CD4-positive, alpha-beta T cell treated with Interferon alpha-2 for 1 hour (primary cell): Measurements from ENCODE around the gene CCDC30.
"Not testable (repeated sequence)": the region's sequence is repeated elsewhere in the genome, so short reads cannot be mapped to it uniquely, and the experiment has no call there.

Experiments
- DNase-seq, 2 donors: peaks; one replicate each; pipeline ENCODE4 v3.0.0-alpha.2; 2020 to 2022

The CCDC30 gene

DNA sequence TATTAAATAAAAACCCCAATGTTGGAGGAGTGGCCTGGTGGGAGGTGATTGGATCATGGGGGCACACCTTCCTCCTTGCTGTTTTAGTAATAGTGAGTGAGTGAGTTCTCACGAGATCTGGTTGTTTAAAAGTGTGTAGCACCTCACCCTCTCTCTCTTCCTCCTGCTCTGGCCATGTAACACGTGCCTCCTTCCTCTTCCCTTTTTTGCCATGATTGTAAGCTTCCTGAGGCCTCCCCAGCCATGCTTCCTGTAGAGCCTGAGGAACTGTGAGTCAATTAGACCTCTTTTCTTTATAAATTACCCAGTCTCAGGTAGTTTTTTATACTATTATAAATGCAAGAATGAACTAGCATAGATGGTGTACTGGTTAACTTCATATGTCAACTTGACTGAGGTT, 68.0 kb downstream of the CCDC30 start:
- no peak for DNase-seq

DNA sequence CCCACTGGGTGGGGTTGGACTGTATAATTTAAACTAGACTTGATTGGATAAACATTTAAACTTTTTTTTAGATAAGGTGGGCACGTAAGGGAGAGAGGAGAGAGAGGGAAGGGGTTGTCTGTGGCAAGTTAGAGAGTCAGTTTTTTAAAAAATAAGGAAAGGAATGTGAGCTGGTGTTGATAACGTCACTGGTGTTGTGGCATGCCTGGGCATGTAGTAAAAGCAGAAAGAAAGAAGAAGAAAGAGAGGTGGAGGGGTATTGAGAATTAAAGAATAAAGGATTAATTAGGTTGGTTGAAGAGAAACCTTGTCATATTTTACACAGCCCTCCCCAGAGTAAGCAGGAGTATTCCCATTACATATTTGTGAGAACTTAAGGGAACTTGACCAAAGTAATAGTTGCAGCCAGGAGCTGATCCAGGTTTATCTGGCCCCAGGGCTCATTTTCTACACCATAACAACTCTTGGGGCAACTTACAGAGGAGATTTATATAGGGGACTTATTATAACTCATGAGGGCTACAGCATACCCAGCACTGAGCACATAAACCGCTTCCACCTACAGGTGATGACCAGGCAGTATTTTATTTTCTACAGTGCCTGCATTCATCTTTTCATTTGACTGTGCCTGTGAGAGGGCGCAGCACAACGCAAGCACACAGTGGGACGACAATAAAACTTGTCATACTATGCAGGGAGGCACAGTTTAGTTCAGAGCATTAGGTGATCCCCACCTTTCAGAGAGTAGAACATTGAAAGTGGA, 70.2 kb downstream of the CCDC30 start:
- DNase-seq, result no peak

DNA sequence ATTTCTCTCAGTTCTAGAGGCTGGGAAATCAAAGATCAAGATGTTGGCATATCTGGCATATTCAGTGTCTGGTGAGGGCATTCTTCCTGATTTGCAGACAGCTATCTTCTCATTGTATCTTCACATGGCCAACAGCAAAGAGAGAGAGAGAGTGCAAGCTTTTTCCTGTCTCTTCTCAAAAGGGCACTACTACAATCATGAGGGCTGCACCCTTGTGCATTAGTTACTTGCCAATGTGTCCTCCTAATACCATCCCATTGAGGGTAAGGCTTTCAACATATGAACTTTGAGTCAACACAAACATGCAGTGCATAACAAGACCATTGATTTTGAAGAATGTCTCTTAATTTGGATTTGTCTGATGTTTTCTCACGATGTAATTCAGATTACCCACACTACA, 78.0 kb downstream of the CCDC30 start:
- DNase-seq, result no peak

DNA sequence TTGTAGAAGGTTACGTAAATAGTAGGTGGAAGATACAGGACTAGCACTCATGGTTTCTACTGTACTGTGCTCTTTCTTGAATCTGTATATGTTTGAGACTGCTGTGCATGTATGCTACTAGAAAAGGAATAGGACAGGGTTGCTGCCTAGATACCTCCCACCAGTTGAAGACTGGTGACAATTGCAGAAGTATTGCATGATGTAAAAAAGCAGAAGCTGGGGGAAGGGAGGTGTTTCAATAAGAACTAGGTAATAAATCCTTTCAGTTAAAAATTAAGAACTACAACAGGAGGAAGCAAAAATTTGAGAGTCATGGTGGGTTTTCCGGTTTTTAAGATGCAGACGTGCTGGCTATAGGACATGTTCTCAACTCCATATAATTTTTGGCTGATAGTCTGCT, 88.1 kb downstream of the CCDC30 start:
- DNase-seq, result peak in 1 of 2 donors; percentile 3

DNA sequence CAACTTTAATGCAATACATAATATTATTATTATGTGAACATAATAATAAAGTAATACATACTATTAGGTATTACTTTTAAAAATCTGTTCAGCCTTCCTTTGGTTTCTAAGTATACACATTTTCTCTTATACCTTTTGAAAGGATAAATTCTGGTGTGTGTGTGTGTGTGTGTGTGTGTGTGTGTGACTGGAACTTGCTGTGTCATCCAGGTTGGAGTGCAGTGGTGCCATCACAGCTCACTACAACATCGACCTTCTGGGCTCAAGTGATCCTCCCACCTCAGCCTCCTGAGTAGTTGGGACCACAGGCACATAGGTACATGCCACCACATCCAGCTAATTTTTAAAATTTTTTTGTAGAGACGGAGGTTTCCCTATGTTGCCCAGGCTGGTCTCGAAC, 88.5 kb downstream of the CCDC30 start:
- DNase-seq, result no peak

DNA sequence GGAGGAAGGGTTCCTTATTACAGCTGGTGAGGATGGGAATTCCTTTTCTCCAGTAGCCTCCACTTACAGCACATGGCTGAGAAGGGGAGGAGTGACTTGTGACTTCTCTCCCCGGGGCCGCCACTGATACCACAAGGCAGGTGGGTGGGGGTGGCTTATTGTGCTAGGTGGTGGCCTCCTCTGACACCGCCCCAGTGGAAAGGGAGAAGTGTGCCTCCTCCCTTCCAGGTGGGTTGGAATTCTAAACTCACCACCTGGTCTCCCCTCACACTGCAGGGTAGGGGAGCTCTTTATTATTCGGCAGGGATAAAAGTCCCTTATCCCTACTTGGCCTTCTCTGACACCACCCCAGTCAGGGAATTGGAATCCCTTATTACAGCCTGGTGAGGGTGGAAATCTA, 89.5 kb downstream of the CCDC30 start:
- no peak for DNase-seq

DNA sequence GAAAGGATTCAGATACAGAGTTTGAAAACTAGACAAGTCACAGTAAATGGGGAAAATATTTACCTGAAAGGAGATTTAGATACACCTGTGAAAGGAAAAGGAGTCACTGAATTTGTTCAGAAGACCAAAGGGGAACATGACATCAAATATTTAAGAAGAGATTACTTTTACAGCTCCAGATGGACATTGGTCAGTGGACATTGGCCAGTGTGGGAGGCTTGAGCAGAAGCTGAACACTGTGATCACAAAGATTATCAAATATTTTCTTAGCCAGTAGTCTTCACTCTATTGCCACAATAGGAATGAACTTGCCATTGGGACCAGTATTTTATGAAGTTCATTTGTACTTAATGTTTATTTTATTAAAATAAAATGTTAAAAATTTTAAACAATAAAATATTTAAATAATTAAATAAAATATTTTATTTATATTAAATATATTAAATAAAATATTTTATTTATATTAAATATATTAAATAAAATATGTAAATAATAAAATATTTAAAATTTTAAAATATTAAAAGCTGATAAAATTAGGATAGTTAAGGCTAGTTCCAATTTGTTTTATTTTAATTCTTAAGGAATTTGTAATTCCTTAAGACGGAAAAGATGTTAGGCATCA, 94.3 kb downstream of the CCDC30 start:
- no peak for DNase-seq

DNA sequence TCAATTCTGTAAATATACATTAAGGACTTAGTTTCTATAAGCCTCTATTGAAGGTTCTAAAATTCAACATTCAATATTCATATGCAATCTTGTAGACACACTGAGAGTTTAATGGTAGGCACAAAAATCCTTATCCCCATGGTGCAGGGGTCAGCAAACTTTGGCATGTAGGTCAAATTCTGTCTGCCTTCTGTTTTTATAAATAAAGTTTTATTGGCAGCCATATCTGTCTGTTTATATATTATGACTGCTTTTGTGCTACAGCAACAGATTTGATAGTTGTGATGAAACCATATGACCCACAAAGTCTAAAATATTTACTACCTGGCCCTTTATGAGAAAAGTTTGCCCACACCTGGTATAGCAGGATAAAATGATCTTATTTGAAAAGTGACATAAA, 104.0 kb downstream of the CCDC30 start:
- no peak for DNase-seq

DNA sequence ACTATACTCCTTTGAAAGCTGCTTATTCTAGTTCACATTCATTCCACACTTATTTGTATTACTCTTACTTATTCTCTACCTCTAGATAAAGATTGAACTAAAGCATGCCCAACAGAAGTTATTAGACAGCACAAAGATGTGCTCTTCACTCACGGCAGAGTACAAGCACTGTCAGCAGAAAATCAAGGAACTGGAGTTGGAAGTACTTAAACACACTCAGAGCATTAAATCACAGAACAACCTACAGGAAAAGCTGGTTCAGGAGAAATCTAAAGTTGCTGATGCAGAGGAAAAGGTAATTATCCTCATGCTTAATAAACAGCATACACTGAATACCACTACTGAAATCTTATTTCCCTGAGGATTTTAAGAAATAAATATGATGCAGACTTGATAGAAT, 113.8 kb downstream of the CCDC30 start:
- no peak for DNase-seq

DNA sequence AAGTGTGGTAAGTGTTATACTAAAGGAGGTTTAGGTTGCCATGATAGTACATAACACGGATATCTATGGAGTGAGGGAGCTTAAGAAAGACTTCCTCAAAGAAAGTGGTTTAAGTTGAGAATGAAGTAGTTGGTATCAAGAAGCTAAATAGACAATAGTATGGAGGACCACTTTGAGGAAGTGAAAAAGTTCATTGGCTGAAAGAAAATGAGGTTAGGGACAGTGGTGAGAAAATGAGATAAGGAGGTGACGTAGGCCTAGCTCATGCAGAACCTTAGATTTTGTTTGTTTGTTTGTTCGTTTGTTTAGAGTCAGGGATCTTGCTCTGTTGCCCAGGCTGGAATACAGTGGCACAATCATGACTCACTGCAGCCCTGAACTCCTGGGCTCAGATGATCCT, 122.9 kb downstream of the CCDC30 start:
- no peak for DNase-seq

DNA sequence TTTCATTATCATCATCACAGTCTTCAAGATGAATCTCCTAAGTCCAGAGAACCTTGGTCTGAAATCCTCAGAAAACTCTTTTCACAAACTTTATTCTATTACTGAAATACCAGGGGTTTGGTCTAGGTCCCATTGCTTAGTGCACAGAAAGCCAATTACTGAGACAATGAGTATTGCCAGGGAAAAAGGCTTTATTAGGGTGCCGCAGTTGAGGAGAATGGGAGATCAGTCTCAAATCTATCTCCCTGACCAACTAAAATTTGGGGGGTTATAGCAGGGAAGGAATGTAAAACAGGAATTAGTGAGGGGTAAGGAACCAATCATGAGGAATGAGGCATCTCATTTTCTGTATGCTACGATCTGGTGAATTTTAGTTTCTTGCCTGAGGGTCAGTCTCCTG, 124.7 kb downstream of the CCDC30 start:
- DNase-seq, result no peak

DNA sequence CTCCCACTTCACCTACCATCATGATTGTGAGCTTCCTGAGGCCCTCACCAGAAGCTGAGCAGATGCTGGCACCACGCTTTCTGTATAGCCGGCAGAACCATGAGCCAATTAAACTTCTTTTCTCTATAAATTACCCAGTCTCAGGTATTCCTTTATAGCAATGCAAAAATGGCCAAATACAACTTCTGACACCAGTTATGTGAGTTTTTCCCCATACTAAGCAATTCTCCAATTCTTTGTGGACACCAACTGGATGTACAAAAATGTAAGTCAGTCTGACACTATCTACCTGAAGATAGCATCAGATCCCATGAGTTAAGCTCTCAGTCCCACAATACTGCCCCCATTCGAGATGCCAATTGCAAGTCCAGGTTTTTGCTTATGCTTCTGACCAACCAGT, 129.7 kb downstream of the CCDC30 start:
- DNase-seq, result no peak

DNA sequence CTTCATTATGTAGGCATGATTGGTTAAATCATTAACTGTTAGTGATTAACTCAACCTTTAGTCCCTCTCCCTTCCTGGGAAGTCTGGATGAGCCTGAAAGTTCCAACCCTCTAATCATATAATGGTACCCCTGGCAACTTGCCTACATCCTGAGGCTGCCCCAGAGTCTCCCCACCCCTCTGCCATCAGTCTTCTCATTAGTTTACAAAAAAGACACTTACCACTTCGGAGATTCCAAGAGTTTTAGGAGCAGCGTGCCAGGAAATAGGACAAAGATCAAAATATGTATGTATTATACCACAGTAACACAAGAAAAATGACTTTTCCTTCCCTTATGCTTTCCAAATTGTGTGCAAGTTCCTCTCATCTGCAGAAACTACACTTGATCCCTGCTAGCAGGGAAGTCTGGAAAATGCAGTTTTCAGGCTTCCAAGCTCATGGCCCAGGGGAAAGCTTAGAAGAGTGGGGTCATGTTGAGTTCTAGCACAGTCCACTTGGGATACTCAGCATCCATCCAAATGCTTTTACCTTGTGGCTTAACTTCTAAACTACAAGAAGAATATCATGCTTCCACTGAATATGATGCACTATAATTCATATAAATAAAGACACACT, 130.5 kb downstream of the CCDC30 start:
- DNase-seq, result no peak

DNA sequence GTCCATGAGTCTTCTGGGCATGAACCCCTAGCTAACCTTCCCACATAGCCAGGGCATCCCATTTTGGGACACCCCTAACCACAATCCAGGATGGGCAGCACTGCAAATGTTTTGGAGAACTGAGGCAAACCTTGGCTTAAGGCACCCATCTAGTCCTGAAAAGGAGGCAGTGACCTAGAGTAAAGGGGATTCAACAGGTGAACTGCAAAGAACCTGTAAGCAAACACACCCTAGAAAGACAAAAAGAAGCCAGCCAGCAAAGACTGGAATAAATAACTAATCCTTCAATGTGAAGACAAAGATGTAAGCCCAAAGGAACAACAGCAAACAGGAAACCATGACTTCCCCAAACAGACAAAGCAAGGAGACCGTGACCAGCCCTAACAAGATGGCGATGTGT, 138.4 kb downstream of the CCDC30 start:
- DNase-seq, result no peak

DNA sequence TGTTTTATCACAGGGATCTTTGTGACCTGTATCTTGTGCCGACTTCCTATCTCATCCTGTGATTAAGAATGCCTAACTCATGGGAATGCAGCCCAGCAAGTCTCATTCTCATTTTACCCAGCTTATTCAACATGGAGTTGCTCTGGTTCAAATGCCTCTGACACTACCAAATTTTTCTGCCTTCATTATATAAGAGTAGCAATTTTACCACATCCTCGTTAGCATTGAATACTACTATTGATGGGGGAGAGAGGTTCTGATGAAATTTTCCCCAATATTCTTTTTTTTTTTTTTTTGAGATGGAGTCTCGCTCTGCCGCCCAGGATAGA, 150.7 kb downstream of the CCDC30 start:
- DNase-seq, result no peak

DNA sequence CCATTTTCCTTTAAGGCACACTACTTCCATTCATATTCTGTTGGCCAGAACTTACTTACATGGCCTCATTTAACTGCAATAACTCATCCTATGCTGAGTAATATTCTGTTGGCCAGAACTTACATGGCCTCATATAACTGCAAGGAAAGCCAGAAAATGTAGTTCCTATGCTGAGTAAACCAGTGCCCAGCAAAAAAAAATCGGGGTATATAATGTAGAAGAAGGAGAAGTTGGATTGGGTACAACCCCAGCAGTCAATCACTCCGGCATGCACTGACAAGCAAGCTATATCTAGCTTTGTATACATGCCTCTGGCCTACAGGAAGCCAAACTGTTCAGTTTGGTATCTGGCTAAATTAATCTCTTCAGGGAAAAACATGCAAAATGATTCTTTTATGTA, 155.8 kb downstream of the CCDC30 start:
- no peak for DNase-seq

DNA sequence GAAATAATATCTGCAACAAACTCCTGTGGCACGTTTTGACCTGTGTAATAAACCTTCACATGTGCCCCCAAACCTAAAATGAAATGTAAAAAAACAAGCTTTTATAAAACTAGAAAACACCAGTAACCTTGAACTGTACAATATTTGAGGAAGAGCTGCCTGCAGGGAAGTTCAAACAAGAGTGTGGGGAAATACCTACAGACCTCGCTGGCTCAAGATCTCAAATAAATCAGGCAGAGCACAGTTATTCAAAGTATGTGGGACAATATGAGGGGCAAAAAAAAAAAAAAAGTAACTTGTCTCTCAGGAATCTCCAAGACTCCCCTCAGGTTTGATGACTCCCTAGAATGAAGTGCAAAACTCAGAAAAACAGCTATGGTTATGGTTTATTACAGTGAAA, 157.2 kb downstream of the CCDC30 start:
- no peak for DNase-seq

DNA sequence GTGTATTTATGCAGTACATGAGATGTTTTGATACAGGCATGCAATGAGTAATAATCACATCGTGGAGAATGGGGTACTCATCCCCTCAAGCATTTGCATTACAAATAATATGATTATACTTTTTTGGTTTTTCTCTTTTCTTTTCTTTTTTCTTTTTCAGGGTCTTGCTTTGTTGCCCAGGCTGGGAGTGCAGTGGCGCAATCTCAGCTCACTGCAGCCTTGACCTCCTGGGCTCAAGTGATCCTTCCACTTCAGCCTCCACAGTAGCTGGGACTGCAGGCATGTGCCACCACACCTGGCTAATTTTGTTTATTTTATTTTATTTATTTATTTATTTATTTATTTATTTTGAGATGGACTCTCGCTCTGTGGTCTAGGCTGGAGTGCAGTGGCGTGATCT, 158.1 kb downstream of the CCDC30 start:
- not testable (repeated sequence) for DNase-seq

DNA sequence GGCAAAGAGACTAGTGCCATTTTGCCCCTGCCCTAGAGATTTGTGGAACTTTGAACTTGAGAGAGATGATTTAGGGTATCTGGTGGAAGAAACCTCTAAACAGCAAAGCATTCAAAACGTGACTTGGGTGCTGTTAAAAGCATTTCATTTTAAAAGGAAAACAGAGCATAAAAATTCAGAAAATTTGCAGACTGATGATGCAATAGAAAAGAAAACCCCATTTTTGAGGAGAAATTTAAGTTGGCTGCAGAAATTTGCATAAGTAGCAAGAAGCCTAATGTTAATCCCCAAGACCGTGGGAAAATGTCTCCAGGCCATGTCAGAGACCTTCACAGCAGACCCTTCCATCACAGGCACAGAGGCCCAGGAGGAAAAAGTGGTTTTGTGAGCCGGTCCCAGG, 164.1 kb downstream of the CCDC30 start:
- DNase-seq, result not testable (repeated sequence)

DNA sequence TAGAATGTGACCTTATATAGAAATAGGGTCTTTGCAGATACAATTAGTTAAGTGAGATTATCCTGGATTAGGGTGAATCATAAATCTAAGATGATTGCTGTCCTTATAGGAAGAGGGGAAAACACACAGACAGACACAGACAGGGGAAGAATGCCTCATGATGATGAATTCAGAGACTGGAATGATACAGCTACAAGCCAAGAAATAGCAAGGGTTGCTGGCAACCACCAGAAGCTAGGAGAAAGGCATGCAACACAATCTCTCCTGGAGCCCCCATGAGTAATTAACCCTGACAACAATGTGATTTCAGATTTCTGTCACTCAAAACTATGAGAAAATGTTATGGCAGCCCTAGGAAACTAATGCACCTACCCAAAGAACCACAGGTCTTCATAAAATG, 176.0 kb downstream of the CCDC30 start:
- DNase-seq, result no peak

DNA sequence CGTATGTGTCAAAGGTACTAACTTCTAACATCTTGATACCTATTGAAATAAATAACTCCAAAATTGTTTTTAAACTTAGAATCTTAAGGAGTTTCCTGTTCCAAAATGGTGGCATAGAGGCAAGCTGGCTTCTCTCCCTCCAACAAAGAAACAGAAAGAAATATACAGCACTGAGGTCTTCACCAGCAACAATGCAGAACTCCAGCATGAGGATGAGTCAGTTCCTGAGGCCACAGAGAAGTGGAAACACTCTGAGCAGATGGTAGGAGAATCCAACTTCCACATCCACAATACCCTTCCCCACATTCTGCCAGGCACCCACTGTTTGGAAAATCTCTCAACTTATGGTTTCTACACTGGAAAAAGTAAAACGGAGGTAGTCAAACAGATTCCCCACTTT, 183.0 kb downstream of the CCDC30 start:
- no peak for DNase-seq

DNA sequence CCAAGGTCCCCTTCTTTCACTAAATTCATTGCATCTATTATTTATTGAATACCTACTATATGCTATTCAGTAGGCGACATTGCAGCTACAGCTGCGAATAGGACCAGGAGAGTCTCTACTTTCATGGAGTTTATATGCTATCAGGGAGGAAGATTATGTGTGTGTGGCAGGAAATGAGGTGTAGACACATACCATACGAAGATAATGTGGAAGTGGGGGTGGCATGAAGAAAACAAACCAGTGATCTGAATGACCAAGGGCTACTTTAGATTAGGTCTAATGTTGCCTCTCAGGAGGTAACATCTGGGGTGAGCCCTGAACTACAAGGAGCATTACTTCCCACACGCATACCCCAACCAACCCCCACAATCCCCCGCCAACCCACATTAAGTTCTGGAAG, 194.1 kb downstream of the CCDC30 start:
- DNase-seq, result no peak

DNA sequence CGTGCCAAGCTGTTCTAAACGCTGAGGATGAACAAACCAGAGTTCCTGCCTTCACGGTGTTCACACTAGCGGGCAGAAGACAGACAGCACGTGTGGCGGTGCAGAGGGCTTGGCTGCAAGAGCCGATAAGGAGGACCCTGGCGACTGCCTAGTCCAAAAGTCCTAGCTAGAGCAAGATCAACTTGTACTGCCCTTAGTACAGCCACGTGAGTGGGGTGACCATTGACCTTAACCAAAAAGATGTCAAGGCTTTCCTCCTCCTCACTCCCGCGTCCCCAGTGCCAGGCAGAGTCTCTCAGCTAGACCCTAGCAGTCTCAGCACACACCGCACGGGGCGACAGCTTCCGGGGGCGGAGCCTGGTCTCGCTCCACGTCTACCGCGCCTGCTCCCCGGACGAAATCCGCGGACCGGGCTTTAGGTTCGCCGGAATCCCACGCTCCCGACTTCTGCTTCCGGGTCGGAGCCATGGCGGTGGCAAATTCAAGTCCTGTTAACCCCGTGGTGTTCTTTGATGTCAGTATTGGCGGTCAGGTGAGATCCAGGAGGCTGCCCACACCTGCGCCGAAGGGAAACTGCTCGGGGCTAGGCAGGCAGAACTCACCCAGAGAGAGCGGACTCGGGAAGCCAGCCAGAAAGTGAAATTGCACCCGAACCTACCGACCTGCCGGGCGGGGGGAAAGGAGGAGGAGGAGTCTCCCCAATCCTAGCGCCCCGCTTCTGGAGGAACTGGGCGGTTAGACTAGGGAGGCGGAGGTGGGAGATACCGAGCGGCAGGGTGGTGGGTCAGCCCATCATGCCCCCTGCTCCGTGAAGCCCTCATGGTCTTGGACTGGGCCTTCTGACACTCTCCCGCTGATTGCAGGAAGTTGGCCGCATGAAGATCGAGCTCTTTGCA, 195.1 kb downstream of the CCDC30 start, which contains the start of gene PPIH:
TSS of gene PPIH (plus strand) at position 443 of the 896 bp plus-strand sequence. CDS start at position 467, 24 bp downstream.
- DNase-seq, result peak; percentile 90 to 93
